ENCODE results near the gene CMSS1. TPM values are rescaled to one million over a fixed set of nuclear protein-coding genes. Genes with fewer than 3 reads are reported as not detected.
A peak's percentile ranks its signal among the peaks of the same experiment; 100 is the strongest.

CMSS1 gene
- total and polyA plus RNA-seq, 8 donors: 2.7 to 33.3 (median 22.1) TPM

GRCh38 chr3:99961756-99962515 lies 144.3 kb downstream of the CMSS1 start:
- TF ChIP-seq POLR2AphosphoS5 (IDR thresholded peaks at IDR 0.05) (no peak), EP300 (IDR thresholded peaks at IDR 0.05) (no peak), CTCF (IDR thresholded peaks at IDR 0.05) (no peak), POLR2A (IDR thresholded peaks at IDR 0.05) (no peak)
- H3K4me3 ChIP-seq: no peak overlapping the region
- intact Hi-C loops (cut with DNase I; ENCODE audit: low total_unique reads): no loop called here
- H3K36me3 ChIP-seq: no peaks in the 10 kb centered on the region
- DNase-seq: no peak
- 92 to 95% (median 94%) methylated on average over 7 of the region's 7 CpGs for WGBS, 5 donors
- no peaks in the 10 kb centered on the region for H3K9me3 ChIP-seq
- peaks cover 16 to 60% (median 34%) of the 10 kb centered on the region in 4 donors for H3K4me1 ChIP-seq
- peak overlapping the region in 1 of 5 donors; percentile 60 for H3K27ac ChIP-seq
- H3K27me3 ChIP-seq: no peaks in the 10 kb centered on the region

GRCh38 chr3:99962703-99963102 lies 145.0 kb downstream of the CMSS1 start:
- TF ChIP-seq CTCF (IDR thresholded peaks at IDR 0.05) (no peak), POLR2AphosphoS5 (IDR thresholded peaks at IDR 0.05) (peak in 1 of 3 donors; percentile 24), POLR2A (IDR thresholded peaks at IDR 0.05) (no peak), EP300 (IDR thresholded peaks at IDR 0.05) (no peak)
- peaks cover 20 to 64% (median 37%) of the 10 kb centered on the region in 4 donors for H3K4me1 ChIP-seq
- H3K27me3 ChIP-seq: no peaks in the 10 kb centered on the region
- WGBS, 5 donors: 58 to 90% (median 82%) methylated on average over 1 to 2 of the region's 2 CpGs
- no peaks in the 10 kb centered on the region for H3K9me3 ChIP-seq
- DNase-seq: no peak
- no peak overlapping the region for H3K4me3 ChIP-seq
- H3K36me3 ChIP-seq: no peaks in the 10 kb centered on the region
- peak overlapping the region in 1 of 5 donors; percentile 19 for H3K27ac ChIP-seq
- intact Hi-C loops (cut with DNase I; ENCODE audit: low total_unique reads): no loop called here

- WGBS, 5 donors: 40 to 81% (median 52%) methylated on average over 1 of the region's 1 CpG
- no peaks in the 10 kb centered on the region for H3K36me3 ChIP-seq
Observed at GRCh38 chr3:99965077-99965476, 147.4 kb downstream of the CMSS1 start.

GRCh38 chr3:99965681-99966408 lies 148.2 kb downstream of the CMSS1 start:
- Histone ChIP-seq H3K27ac (peak overlapping the region; percentile 70 to 81 (median 74)), H3K27me3 (no peaks in the 10 kb centered on the region), H3K4me1 (peaks cover 16 to 47% (median 29%) of the 10 kb centered on the region in 4 donors), H3K36me3 (no peaks in the 10 kb centered on the region), H3K4me3 (no peak overlapping the region), H3K9me3 (no peaks in the 10 kb centered on the region)
- no peak for TF ChIP-seq POLR2A (IDR thresholded peaks at IDR 0.05)
- peak in 2 of 3 donors; percentile 33 to 52 for TF ChIP-seq POLR2AphosphoS5 (IDR thresholded peaks at IDR 0.05)
- DNase-seq: peak in 1 of 2 donors; percentile 44
- 41 to 91% (median 53%) methylated on average over 3 of the region's 3 CpGs for WGBS, 5 donors
- intact Hi-C loops (cut with DNase I; ENCODE audit: low total_unique reads): no loop called here

More at GRCh38 chr3:99965077-99965476, 147.4 kb downstream of the CMSS1 start:
- TF ChIP-seq POLR2AphosphoS5 (IDR thresholded peaks at IDR 0.05) (peak in 2 of 3 donors; percentile 21 to 42), POLR2A (IDR thresholded peaks at IDR 0.05) (no peak)
- Histone ChIP-seq H3K4me3 (no peak overlapping the region), H3K27ac (peak overlapping the region; percentile 70 to 81 (median 74)), H3K9me3 (no peaks in the 10 kb centered on the region), H3K27me3 (no peaks in the 10 kb centered on the region), H3K4me1 (peaks cover 20 to 55% (median 34%) of the 10 kb centered on the region in 4 donors)
- intact Hi-C loops (cut with DNase I; ENCODE audit: low total_unique reads): no loop called here
- peak; percentile 47 to 63 for DNase-seq

GRCh38 chr3:99966662-99967416 lies 149.2 kb downstream of the CMSS1 start:
- intact Hi-C loops (cut with DNase I; ENCODE audit: low total_unique reads): no loop called here
- WGBS, 5 donors: 73 to 82% (median 80%) methylated on average over 7 of the region's 7 CpGs
- Histone ChIP-seq H3K9me3 (no peaks in the 10 kb centered on the region), H3K36me3 (no peaks in the 10 kb centered on the region), H3K4me1 (peaks cover 13 to 42% (median 26%) of the 10 kb centered on the region in 4 donors), H3K27me3 (no peaks in the 10 kb centered on the region), H3K4me3 (no peak overlapping the region), H3K27ac (peak overlapping the region; percentile 62 to 81 (median 74))
- no peak for TF ChIP-seq CTCF (IDR thresholded peaks at IDR 0.05)
- peak in 1 of 3 donors; percentile 12 for TF ChIP-seq POLR2AphosphoS5 (IDR thresholded peaks at IDR 0.05)
- DNase-seq: peak in 1 of 2 donors; percentile 62
